ENCODE measurements around the gene B9D2. TPM values are rescaled to one million over a fixed set of nuclear protein-coding genes. Genes with fewer than 3 reads are reported as not detected.

B9D2 gene
- polyA plus RNA-seq, 1 donor from 2014 or later = 15.9 TPM

- Histone ChIP-seq H3K9me3 (ENCODE audit: low read length) (no peaks in the 10 kb centered on the region), H2AFZ (ENCODE audit: low read depth, low read length) (no peak overlapping the region), H3K4me2 (ENCODE audit: low read length) (no peak overlapping the region), H3K9me2 (ENCODE audit: insufficient read depth, low read length) (no peaks in the 10 kb centered on the region), H3K27ac (ENCODE audit: low read length) (no peak overlapping the region), H3K27me3 (ENCODE audit: insufficient read depth, low read depth, low read length) (no peaks in the 10 kb centered on the region), H3K4me3 (ENCODE audit: low read length) (no peak overlapping the region), H3K36me3 (ENCODE audit: insufficient read depth, low read length) (no peaks in the 10 kb centered on the region), H3F3A (ENCODE audit: insufficient read depth, low read length, poor library complexity, severe bottlenecking) (no peaks in the 10 kb centered on the region), H3K9ac (ENCODE audit: low read length) (no peak overlapping the region), H4K20me1 (ENCODE audit: insufficient read depth) (no peaks in the 10 kb centered on the region), H3K79me2 (replicated peaks; ENCODE audit: insufficient read depth, low read length) (no peaks in the 10 kb centered on the region)
- TF ChIP-seq POLR2AphosphoS5 (IDR thresholded peaks at IDR 0.05) = no peak
- TF ChIP-seq EZH2 (IDR thresholded peaks at IDR 0.05; ENCODE audit: borderline replicate concordance, insufficient read depth, low read length, poor library complexity, severe bottlenecking) = no peak
- TF ChIP-seq REST (IDR thresholded peaks at IDR 0.05; ENCODE audit: borderline replicate concordance) = no peak
- TF ChIP-seq CTCF (IDR thresholded peaks at IDR 0.05; ENCODE audit: poor library complexity, severe bottlenecking) = no peak
- TF ChIP-seq RAD21 (conservative IDR thresholded peaks at IDR 0.05) = no peak
- TF ChIP-seq EP300 (conservative IDR thresholded peaks at IDR 0.05; ENCODE audit: poor library complexity, severe bottlenecking) = no peak
- TF ChIP-seq TAF1 (IDR thresholded peaks at IDR 0.05; ENCODE audit: low read depth) = no peak
- no peak for TF ChIP-seq MXI1 (conservative IDR thresholded peaks at IDR 0.05; ENCODE audit: poor library complexity, severe bottlenecking)
- no peak for TF ChIP-seq SMC3 (conservative IDR thresholded peaks at IDR 0.05; ENCODE audit: poor library complexity)
Observed at GRCh38 chr19:41323023-41323422, 40.9 kb downstream of the B9D2 start.

GRCh38 chr19:41322451-41322850 lies 41.5 kb downstream of the B9D2 start:
- H3K36me3 ChIP-seq (ENCODE audit: insufficient read depth, low read length) = no peaks in the 10 kb centered on the region

More at GRCh38 chr19:41322451-41322850, 41.5 kb downstream of the B9D2 start:
- Histone ChIP-seq H3K4me3 (ENCODE audit: low read length) (no peak overlapping the region), H3K27me3 (ENCODE audit: insufficient read depth, low read depth, low read length) (no peaks in the 10 kb centered on the region), H2AFZ (ENCODE audit: low read depth, low read length) (no peak overlapping the region), H3K9me2 (ENCODE audit: insufficient read depth, low read length) (no peaks in the 10 kb centered on the region), H3K9ac (ENCODE audit: low read length) (no peak overlapping the region), H3K79me2 (replicated peaks; ENCODE audit: insufficient read depth, low read length) (no peaks in the 10 kb centered on the region), H3K9me3 (ENCODE audit: low read length) (no peaks in the 10 kb centered on the region), H3K27ac (ENCODE audit: low read length) (no peak overlapping the region), H3F3A (ENCODE audit: insufficient read depth, low read length, poor library complexity, severe bottlenecking) (no peaks in the 10 kb centered on the region), H3K4me2 (ENCODE audit: low read length) (no peak overlapping the region), H4K20me1 (ENCODE audit: insufficient read depth) (no peaks in the 10 kb centered on the region)
- TF ChIP-seq POLR2AphosphoS5 (IDR thresholded peaks at IDR 0.05) (no peak), SMC3 (conservative IDR thresholded peaks at IDR 0.05; ENCODE audit: poor library complexity) (no peak), RAD21 (conservative IDR thresholded peaks at IDR 0.05) (no peak), CTCF (IDR thresholded peaks at IDR 0.05; ENCODE audit: poor library complexity, severe bottlenecking) (no peak)
